Activated CD4-positive, CD25-positive, alpha-beta regulatory T cell (primary cell): ENCODE measurements around the gene LRP1.

Experiments used
- DNase-seq, 4 experiments: peaks; one replicate each; lab custom pipeline; 2025; lab: John Stamatoyannopoulos, UW

Gene LRP1

GRCh38 chr12:57094208-57095160 is 33.8 kb upstream of the LRP1 start:
- DNase-seq, result no peak

DNA sequence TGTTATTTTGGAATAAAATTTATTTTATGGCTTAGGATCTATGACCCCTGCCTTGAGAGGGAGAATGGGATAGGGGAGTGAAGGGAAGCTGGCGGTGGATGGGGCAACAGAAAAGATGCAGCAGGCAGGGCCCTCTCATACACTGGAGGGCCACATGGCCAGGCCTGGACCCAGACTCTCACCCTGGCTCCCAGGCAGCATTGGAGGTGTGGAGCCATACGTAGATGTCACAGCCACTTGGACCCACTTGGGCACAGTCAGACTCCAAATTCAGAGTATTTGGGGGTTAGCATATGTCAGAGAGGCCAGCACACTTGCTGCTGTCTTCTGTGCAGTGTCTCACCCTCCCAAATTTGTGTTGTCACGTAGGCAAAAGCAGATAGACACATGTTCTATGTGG is 32.8 kb upstream of the LRP1 start:
- no peak for DNase-seq

- no peak for DNase-seq
These were observed 32.1 kb upstream of the LRP1 start for GRCh38 chr12:57096099-57096572.

- DNase-seq, result no peak
These were observed 31.3 kb upstream of the LRP1 start for GRCh38 chr12:57096748-57097553.

GRCh38 chr12:57097554-57097835 is 30.8 kb upstream of the LRP1 start:
- no peak for DNase-seq

- DNase-seq, result no peak
These were observed 29.7 kb upstream of the LRP1 start for GRCh38 chr12:57098546-57098945.

DNA sequence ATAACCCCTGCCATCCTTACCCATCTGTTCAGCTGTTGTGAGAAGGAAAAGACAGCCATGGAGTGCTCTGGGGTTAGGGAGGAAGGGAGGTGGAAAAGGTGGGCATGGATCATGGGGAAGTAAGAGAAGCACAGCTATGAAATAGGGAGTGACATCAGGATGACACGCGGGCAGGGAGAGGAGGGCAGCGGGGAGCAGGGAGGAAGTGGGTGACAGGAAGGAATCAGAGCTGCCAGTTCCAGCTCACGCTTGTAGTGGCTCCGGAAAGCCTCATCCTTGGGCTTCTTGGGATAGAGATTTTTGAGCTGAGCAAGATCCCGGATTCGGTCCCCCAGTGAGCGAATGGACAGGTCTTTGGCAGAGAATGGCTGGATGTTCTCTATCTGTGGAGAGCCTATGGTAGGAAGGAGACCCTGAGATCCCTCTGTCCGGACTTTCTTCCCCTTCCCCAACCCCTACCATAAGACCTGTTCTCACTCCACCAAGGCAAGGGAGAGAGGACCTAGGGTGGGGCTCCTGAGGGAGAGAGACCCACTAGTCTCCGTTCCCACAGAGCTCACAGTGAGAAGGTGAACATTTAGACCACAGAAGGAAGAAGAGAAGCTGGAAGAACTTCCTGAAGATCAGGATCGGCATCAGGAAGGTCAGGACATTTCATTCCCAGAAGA is 29.1 kb upstream of the LRP1 start:
- no peak for DNase-seq

- no peak for DNase-seq
These were observed 28.5 kb upstream of the LRP1 start for GRCh38 chr12:57099766-57100165.

- DNase-seq, result no peak
These were observed 26.2 kb upstream of the LRP1 start for GRCh38 chr12:57101892-57102695.

DNA sequence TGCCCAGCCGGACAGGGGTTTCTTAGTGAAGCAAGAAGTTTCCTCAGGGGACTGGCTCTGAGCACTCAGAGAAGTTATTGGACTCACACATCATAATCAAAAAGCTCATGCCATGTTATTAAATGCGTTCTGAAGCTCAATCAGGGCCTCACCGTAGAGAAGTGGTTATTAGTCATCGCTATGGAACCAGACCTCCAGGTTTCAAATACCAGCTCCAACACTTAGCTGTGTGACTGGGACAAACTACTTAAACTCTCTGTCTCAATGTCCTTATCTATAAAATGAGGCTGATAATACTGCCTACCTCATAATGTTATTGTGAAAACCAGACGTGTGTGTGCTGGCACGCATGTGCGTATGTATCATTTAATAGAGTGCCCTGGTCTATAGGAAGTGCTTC is 24.4 kb upstream of the LRP1 start:
- no peak for DNase-seq

GRCh38 chr12:57104292-57104910 is 23.9 kb upstream of the LRP1 start:
- no peak for DNase-seq

GRCh38 chr12:57105011-57105753 is 23.1 kb upstream of the LRP1 start:
- DNase-seq, result no peak

DNA sequence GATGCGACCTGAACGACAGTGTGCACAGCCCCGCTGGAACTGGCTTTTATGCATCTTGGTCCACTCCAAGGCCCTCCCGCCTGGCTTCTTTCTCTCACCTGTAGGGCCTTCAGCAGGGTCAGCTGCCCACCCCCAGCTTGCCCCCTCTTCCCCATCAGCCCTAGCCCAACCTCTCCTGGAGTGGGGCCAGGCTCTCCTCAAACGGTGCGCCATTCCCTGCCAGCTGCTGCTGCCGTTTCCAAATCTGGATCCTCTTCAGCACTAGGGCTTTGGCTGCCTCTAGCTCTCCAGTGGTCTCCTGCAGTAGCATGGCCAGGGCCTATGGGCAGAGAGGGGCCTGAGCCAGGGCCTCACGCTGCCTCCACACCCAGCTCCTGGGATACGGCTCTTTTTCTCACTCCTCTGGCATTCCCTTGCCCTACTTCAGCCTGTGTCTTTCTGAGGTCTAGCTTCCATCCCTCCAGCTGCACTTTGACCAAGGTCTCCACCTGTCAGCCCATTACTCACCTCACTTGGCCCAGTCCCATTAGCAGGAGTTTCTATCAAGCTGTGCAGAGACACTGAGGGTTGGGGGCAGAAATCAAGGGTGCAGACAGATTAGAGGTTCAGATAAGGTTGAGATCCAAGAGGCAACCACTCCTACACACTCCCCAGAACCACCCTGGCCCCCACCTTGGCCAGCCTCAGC is 22.1 kb upstream of the LRP1 start:
- no peak for DNase-seq

GRCh38 chr12:57107456-57108155 is 20.7 kb upstream of the LRP1 start:
- no peak for DNase-seq

GRCh38 chr12:57109207-57110103 is 18.8 kb upstream of the LRP1 start:
- DNase-seq, result no peak

GRCh38 chr12:57110104-57111030 is 17.9 kb upstream of the LRP1 start:
- peak in 3 of 4 experiments; percentile 36 to 52 (median 43) for DNase-seq
